Neural cell (in vitro differentiated cells): Measurements from ENCODE around the gene VWA8. TPM values are rescaled to one million over a fixed set of nuclear protein-coding genes. Genes with fewer than 3 reads are reported as not detected.

ENCODE experiments used
- H2AFZ ChIP-seq: fragments of 200-600, 300-800 bp; sonication (generic), shearing (Covaris generic); 2 replicates; pipeline ENCODE4 v1.6.0; 2014; ENCODE audit warnings: low read depth, mild to moderate bottlenecking, antibody characterized with exemption, low read length, moderate library complexity
- H3F3A ChIP-seq: fragments of 200-600 bp; shearing (Covaris generic); 2 replicates; pipeline ENCODE4 v1.6.1; 2016; ENCODE audit warnings: mild to moderate bottlenecking, moderate library complexity, mixed read lengths, antibody characterized with exemption, low read length; ENCODE audit not compliant: insufficient read depth, poor library complexity, severe bottlenecking
- H3K27ac ChIP-seq: fragments of 200-600, 300-800 bp; sonication (generic), shearing (Covaris generic); 2 replicates; pipeline ENCODE4 v1.5.1; 2014; ENCODE audit warnings: mild to moderate bottlenecking, low read length, moderate library complexity
- H3K27me3 ChIP-seq: fragments of 300-800, 200-600 bp; sonication (generic), shearing (Covaris generic); 2 replicates; pipeline ENCODE4 v1.6.0; 2014; ENCODE audit warnings: mild to moderate bottlenecking, low read depth, low read length, moderate library complexity; ENCODE audit not compliant: insufficient read depth
- H3K36me3 ChIP-seq: fragments of 300-800, 200-600 bp; sonication (generic), shearing (Covaris generic); 2 replicates; pipeline ENCODE4 v1.5.1; 2014; ENCODE audit warnings: mild to moderate bottlenecking, antibody characterized with exemption, low read length, moderate library complexity; ENCODE audit not compliant: insufficient read depth
- H3K4me2 ChIP-seq: fragments of 300-800, 200-600 bp; sonication (generic), shearing (Covaris generic); 2 replicates; pipeline ENCODE4 v1.6.0; 2014; ENCODE audit warnings: mild to moderate bottlenecking, low read length
- H3K4me3 ChIP-seq: fragments of 300-800, 200-600 bp; sonication (generic), shearing (Covaris generic); 2 replicates; pipeline ENCODE4 v1.5.1; 2014; ENCODE audit warnings: mild to moderate bottlenecking, low read length, moderate library complexity
- H3K79me2 ChIP-seq: fragments of 200-600 bp; shearing (Covaris generic); replicated peaks from 2 replicates; pipeline ENCODE4 v1.6.0; 2014; ENCODE audit warnings: mild to moderate bottlenecking, low read length, moderate library complexity; ENCODE audit not compliant: insufficient read depth
- H3K9ac ChIP-seq: fragments of 300-800, 200-600 bp; sonication (generic), shearing (Covaris generic); 2 replicates; pipeline ENCODE4 v1.6.1; 2016; ENCODE audit warnings: mild to moderate bottlenecking, low read length, mixed read lengths
- H3K9me2 ChIP-seq: fragments of 200-600 bp; shearing (Covaris generic); 2 replicates; pipeline ENCODE4 v1.6.1; 2016; ENCODE audit warnings: mild to moderate bottlenecking, low read length, mixed read lengths; ENCODE audit not compliant: insufficient read depth
- H3K9me3 ChIP-seq: fragments of 200-600, 300-800 bp; sonication (generic), shearing (Covaris generic); 2 replicates; pipeline ENCODE4 v1.6.1; 2016; ENCODE audit warnings: mild to moderate bottlenecking, mixed run types, low read length, moderate library complexity, mixed read lengths
- H4K20me1 ChIP-seq: fragments of 200-600 bp; shearing (Covaris generic); 2 replicates; pipeline ENCODE4 v1.6.1; 2016; ENCODE audit warnings: mild to moderate bottlenecking, mixed run types; ENCODE audit not compliant: insufficient read depth
- CTCF ChIP-seq: fragments of 450-650 bp; IDR thresholded peaks from 2 replicates; pipeline ENCODE4 v1.5.1; 2014; ENCODE audit warnings: antibody characterized with exemption, mild to moderate bottlenecking, moderate library complexity; ENCODE audit not compliant: poor library complexity, severe bottlenecking
- EP300 ChIP-seq: fragments of 450-650 bp; conservative IDR thresholded peaks from 2 replicates; pipeline ENCODE4 v1.6.1; 2014; ENCODE audit warnings: antibody characterized with exemption, mild to moderate bottlenecking, moderate library complexity; ENCODE audit not compliant: poor library complexity, severe bottlenecking
- EZH2 ChIP-seq: fragments of 200-600, 300-800 bp; shearing (Covaris generic), sonication (generic); IDR thresholded peaks from 2 replicates; pipeline ENCODE4 v1.6.1; 2014; ENCODE audit warnings: antibody characterized with exemption, low read length, borderline replicate concordance, mild to moderate bottlenecking; ENCODE audit not compliant: insufficient read depth, poor library complexity, severe bottlenecking
- MXI1 ChIP-seq: fragments of 450-650 bp; conservative IDR thresholded peaks from 2 replicates; pipeline ENCODE4 v1.6.1; 2014; ENCODE audit warnings: antibody characterized with exemption, mild to moderate bottlenecking; ENCODE audit not compliant: poor library complexity, severe bottlenecking
- POLR2AphosphoS5 ChIP-seq: IDR thresholded peaks from 2 replicates; pipeline ENCODE4 v1.6.1; 2012
- RAD21 ChIP-seq: fragments of 450-650 bp; conservative IDR thresholded peaks from 2 replicates; pipeline ENCODE4 v1.6.1; 2014; ENCODE audit warnings: antibody characterized with exemption, mild to moderate bottlenecking, moderate library complexity
- REST ChIP-seq: IDR thresholded peaks from 2 replicates; pipeline ENCODE4 v1.6.1; 2012; ENCODE audit warnings: borderline replicate concordance
- SMC3 ChIP-seq: fragments of 450-650 bp; conservative IDR thresholded peaks from 2 replicates; pipeline ENCODE4 v1.6.1; 2014; ENCODE audit warnings: antibody characterized with exemption, mild to moderate bottlenecking, moderate library complexity; ENCODE audit not compliant: poor library complexity
- TAF1 ChIP-seq: IDR thresholded peaks from 2 replicates; pipeline ENCODE4 v1.6.1; 2012; ENCODE audit warnings: low read depth
- polyA plus RNA-seq: library from polyadenylated mRNA; depleted of rRNA; stranded (reverse); fragments of >200 nt; gene quantifications from 2 replicates; pipeline ENCODE4 v1.2.3, GENCODE V29; 2014

Gene VWA8
- polyA plus RNA-seq, 1 donor from 2014 or later: 3.6 TPM

- no peak overlapping the region for H3K27ac ChIP-seq
- no peaks in the 10 kb centered on the region for H4K20me1 ChIP-seq
- H3K4me3 ChIP-seq: no peak overlapping the region
- H2AFZ ChIP-seq: no peak overlapping the region
- H3K9me3 ChIP-seq: no peaks in the 10 kb centered on the region
- no peaks in the 10 kb centered on the region for H3K36me3 ChIP-seq
- no peak overlapping the region for H3K4me2 ChIP-seq
- no peaks in the 10 kb centered on the region for H3K9me2 ChIP-seq
- H3K27me3 ChIP-seq: no peaks in the 10 kb centered on the region
- TF ChIP-seq EZH2 (no peak), TAF1 (no peak), CTCF (no peak), RAD21 (no peak), SMC3 (no peak), MXI1 (no peak), REST (no peak), POLR2AphosphoS5 (no peak), EP300 (no peak)
- no peaks in the 10 kb centered on the region for H3F3A ChIP-seq
- H3K79me2 ChIP-seq: no peaks in the 10 kb centered on the region
- H3K9ac ChIP-seq: no peak overlapping the region
Observed at GRCh38 chr13:41934120-41934519, 26.8 kb downstream of the VWA8 start.

GRCh38 chr13:41931337-41931736 lies 29.6 kb downstream of the VWA8 start:
- no peaks in the 10 kb centered on the region for H4K20me1 ChIP-seq
- H3K36me3 ChIP-seq: no peaks in the 10 kb centered on the region
- no peak overlapping the region for H3K4me3 ChIP-seq
- no peaks in the 10 kb centered on the region for H3K27me3 ChIP-seq
- H3F3A ChIP-seq: no peaks in the 10 kb centered on the region
- no peak overlapping the region for H3K4me2 ChIP-seq
- TF ChIP-seq RAD21 (no peak), MXI1 (no peak), CTCF (no peak), EZH2 (no peak), TAF1 (no peak), REST (no peak), EP300 (no peak), SMC3 (no peak), POLR2AphosphoS5 (no peak)
- H3K9me2 ChIP-seq: no peaks in the 10 kb centered on the region
- H2AFZ ChIP-seq: no peak overlapping the region
- no peaks in the 10 kb centered on the region for H3K9me3 ChIP-seq
- H3K9ac ChIP-seq: no peak overlapping the region
- H3K27ac ChIP-seq: no peak overlapping the region
- H3K79me2 ChIP-seq: no peaks in the 10 kb centered on the region
